Coronary artery (tissue), 2 donors: ENCODE results near the gene IKBKE.

ENCODE experiments used
- DNase-seq: peaks from one replicate; pipeline ENCODE4 v3.0.0-alpha.2; 2017; ENCODE audit warnings: low spot score
- H3K27ac ChIP-seq, 2 donors: fragments of 200-600 bp; sonication (generic); one replicate each; pipeline ENCODE4 v1.5.1; 2016 to 2019
- H3K4me3 ChIP-seq: fragments of 200-600 bp; sonication (generic); 2 replicates; pipeline ENCODE4 v1.5.1; 2016; ENCODE audit warnings: mild to moderate bottlenecking, moderate library complexity
- TF ChIP-seq, protein P1 (sequence below): fragments of 200-600 bp; sonication (generic); IDR thresholded peaks from one replicate; pipeline ENCODE4 v1.5.1; 2019; ENCODE audit warnings: antibody characterized with exemption

The IKBKE gene

DNA sequence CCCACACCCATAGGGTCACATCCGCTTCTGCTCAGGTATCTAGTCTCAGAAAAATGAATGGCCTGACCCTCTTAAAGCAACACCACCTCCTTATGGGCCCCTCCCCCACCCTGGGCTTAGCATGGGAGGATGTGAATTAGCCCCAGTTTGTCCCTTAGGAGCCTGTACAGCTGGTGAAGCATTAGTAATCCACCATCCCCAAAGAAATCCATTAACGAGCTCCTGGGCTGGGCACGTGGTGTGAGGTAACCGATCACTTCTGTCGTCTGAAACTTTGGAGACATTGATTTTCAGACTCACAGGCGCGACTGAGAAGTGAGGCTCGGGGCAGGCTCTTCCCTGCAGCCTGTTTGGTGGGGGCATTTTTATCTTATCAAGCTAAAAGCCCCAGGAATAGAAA, 47.5 kb downstream of the IKBKE start:
- TF ChIP-seq, protein P1, sequence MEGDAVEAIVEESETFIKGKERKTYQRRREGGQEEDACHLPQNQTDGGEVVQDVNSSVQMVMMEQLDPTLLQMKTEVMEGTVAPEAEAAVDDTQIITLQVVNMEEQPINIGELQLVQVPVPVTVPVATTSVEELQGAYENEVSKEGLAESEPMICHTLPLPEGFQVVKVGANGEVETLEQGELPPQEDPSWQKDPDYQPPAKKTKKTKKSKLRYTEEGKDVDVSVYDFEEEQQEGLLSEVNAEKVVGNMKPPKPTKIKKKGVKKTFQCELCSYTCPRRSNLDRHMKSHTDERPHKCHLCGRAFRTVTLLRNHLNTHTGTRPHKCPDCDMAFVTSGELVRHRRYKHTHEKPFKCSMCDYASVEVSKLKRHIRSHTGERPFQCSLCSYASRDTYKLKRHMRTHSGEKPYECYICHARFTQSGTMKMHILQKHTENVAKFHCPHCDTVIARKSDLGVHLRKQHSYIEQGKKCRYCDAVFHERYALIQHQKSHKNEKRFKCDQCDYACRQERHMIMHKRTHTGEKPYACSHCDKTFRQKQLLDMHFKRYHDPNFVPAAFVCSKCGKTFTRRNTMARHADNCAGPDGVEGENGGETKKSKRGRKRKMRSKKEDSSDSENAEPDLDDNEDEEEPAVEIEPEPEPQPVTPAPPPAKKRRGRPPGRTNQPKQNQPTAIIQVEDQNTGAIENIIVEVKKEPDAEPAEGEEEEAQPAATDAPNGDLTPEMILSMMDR: no peak
- no peak for DNase-seq
- no peak overlapping the region for H3K27ac ChIP-seq
- no peak overlapping the region for H3K4me3 ChIP-seq

DNA sequence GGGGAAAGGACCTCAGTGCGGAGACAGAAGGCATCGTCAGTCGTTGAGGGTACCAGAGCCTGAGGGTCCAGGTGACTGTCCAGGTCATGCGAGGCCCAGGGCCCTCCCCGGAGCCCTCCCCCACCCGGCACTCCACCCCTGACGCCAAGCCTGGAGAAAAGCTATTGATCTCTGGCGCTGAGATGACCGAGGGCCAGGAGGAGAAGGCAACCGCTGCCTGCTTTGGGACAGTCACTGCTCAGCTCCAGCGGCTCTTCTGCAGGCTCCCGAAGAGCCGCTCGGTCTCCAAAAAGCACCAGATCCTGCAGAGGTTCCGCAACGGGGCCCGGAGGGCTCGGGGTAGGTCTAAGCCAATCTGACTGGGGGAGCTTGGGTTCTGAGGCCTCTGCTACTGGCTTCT, 47.9 kb downstream of the IKBKE start:
- TF ChIP-seq, protein P1: no peak
- no peak for DNase-seq
- no peak overlapping the region for H3K4me3 ChIP-seq

DNA sequence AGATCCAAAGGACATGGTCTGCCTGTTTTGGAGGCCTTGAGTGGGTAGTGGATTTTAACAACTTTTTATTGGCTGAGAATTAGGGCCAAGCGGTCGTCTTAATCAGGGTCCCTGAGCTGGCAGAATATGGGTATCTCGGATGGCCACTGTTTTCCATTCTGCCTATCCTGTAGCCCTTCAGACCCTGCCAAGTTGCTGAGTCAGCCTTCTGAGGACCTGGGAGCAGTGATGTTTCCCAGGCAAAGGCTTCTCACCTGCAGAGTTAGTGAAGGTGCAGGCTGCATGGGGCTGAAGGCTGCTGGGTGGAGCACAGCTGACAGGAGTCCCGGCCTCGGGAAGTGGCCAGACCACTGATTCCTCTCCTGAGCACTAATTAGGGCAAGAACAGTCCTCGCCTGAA, 48.5 kb downstream of the IKBKE start:
- Histone ChIP-seq H3K4me3 (no peak overlapping the region), H3K27ac (no peak overlapping the region)
- TF ChIP-seq, protein P1: no peak
- DNase-seq: no peak

More for the DNA sequence above, 47.9 kb downstream of the IKBKE start:
- H3K27ac ChIP-seq: no peak overlapping the region

DNA sequence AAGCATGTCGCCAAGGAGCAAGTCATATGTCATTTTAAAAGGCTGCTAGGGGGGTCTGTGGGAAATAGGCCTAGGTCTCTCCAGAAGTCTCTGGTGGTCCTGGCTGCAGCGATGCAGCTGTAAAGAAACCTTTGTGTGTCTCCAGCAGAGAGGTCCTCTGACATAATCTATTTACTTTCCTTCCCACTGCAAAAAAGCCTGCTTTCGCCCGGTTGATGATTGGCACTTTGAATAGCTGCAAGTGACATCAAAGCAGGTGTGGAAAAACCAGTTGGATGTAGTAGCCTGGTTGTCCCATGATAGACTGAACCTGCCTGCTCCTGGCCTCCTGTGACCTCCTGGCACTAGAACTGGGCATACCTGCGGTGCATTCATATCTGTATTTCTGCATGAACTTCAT, 50.9 kb downstream of the IKBKE start:
- H3K27ac ChIP-seq: no peak overlapping the region
- TF ChIP-seq, protein P1: no peak
- H3K4me3 ChIP-seq: no peak overlapping the region
- no peak for DNase-seq

DNA sequence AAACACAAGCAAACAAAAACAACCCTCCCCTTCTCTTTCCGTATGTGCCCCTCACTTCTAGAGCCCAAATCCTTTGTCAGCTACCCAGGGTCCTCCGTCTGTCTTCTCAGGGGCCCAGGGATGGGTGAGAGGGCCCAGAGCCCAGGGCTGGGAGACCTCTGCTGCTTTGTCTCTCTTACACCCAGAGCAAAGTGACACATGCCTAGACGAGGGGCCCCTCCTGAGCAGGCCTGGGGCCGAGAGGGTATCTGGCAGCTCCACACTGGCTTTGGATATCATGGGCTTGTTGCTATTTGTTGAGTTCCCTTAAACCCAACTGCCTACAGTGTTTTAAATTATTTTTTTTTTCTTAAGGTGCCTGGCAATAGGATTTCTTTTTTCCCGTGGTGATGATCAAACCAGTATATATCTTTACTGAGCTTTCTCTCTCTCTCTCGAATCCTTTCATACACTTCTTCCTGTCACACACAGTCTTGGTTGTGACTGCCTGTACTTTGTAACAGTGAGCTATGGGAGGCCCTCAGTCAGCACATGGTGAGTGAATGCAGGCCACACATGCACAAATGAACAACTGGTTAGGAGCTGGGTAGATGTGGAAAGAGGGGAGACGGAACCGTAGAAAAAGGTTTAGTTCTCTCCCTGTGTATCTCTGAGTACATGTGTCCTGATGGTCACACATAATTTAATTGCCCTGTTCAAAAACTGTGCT, 51.6 kb downstream of the IKBKE start:
- TF ChIP-seq, protein P1: no peak
- DNase-seq: no peak
- Histone ChIP-seq H3K27ac (no peak overlapping the region), H3K4me3 (no peak overlapping the region)

DNA sequence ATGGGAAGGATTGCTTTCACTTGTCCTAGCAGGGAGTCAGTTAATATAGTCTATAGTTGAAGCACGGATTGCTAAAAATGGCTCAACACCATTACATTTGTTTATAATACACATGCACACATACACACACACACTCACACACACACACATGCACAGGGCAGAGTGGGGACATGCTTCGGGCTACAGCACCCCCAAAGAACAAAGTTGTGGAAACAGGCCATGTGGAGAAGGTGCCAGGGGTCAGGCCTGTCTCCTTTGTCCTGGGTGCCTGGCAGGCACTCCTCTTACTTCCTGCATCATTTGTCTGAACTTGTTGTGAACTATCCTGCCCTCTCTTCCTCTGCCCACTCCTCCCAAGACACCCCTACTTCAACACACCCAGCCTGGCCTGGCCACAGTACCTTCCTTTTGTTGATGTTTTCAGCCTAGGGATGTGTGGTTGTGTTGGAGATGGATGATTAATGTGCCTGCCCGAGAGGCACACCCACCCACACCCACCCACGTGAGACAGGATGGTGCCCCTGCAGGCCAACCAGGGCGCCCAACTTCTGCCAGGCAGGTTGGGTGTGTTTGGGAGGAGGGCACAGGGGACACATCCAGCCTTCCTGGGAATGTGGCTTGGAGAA, 54.6 kb downstream of the IKBKE start:
- DNase-seq: no peak
- TF ChIP-seq, protein P1: no peak
- Histone ChIP-seq H3K4me3 (no peak overlapping the region), H3K27ac (no peak overlapping the region)
